HL-60/S4 treated with retinoic acid at 250 ng/mL for 4 days and 3 days (cell line): ENCODE data around the gene MZT2B.

Experiments
- in situ Hi-C: fragments of 300-500 bp; cut with MboI; formaldehyde crosslinking; loops from 2 replicates; pipeline ENCODE4 v1.7.0; 2022; ENCODE audit warnings: low sequenced_read_pairs

Gene MZT2B

DNA sequence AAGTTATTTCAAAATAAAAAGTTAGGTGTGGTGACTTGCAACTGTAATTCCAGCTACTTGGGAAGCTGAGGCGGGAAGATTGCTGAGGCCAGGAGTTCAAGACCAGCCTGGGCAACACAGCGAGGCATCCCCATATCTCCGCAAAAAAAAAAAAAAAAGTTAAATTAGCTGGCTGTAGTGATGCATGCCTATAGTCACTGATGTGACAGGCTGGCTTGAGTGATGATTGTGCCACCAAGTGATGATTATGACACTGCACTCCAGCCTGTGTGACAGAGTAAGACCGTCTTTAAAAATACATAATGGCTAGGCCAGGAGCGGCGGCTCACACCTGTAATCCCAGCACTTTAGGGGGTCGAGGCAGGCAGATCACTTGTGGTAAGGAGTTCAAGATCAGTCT, 12.2 kb upstream of the MZT2B start:
- in situ Hi-C loops, result no loop called here

DNA sequence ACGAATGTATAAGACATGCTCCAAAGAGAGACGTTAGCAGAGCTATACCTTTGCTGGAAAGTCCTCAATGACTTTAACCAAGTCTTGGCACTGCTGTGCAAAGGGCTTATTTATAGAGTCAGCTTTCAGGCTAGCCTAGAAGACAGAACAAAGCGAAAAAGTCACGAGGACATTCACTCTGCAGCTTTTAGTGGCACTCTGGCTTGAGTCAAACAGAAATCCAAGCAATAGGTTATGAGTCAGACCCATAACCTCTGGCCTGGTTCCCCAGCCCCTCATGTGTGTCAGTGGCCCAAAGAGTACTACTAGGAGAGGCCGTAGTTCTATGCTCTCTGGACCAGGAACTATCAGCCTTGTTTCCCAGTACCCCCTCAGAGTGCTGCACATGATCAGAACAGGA, 7.2 kb upstream of the MZT2B start:
- in situ Hi-C loops, result loop anchor here (25.0 kb wide), 1 partner anchor 162 kb away; the partner anchor contains the start of gene IMP4

DNA sequence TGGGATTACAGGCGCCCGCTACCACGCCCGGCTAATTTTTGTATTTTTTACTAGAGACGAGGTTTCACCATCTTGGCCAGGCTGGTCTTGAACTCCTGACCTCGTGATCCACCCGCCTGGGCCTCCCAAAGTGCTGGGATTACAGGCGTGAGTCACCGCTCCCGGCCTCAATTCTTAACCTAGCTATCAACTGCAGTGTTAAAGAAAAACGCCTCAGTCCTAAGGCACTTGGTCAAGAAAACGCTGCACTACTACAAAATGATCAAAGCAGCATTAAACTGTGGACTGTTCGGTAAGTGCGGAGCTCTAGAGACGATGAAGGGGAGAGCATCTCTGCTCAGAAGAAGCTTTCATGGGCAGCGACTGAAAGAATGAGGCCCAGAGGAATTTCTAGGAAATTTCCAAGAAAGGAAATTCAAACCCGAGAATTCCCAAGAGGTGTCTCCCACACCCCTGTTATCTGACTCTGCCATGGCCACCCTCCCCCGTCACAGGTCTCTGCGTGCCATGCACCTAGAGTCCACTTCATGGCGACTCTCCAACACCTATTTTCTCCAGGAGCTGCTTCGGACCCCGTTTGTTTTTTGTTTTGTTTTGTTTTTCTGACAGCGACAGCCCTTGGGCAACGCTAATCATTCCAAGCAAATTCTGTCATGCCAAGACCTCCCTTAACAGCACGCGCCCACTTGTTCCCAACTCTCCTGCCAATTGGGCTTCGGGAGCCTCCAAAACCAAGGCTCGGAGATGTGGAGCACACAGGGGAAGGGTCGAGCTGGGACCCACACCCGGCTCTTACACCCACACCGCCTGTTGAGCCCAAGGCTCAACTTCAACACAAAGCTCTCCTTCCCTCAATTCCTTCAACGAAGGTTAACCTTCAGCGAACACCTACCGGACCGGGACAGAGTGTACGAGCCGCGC, 1.4 kb upstream of the MZT2B start:
- in situ Hi-C loops, result loop anchor here (25.0 kb wide), 1 partner anchor 157 kb away; the partner anchor contains the start of gene IMP4

DNA sequence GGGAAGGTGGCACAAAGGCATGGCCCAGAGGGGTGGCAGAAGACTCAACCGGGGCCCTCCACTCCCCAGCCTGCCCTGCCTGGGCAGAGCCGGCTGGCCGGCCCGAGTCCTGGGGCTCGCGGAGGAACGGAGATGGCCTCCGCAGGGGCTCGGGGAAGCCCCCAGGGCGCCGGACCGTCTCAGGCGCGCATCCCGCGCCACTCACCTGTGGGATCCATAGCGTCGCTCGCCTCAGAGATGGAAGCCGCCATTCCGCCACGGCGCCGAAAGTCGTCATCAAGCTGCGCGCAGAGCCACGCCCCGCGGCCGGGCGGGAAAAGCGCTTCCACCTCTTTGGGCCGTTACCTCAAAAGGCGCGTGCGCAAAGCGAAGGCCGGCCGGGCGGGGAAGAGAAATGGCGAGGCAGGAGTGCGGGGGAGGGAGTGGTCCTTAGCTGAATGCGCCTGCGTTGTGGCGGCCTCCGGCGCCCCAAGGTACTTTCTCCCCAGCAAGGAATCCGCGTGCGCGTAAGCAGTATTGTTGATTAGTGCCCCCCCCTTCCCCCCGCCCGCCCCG, 660 bp upstream of the MZT2B start, which contains the start of gene SMPD4:
SMPD4 (minus strand) TSS at position 278 of the 555 bp plus-strand sequence. CDS start 5,010 bp downstream, outside the sequence.
- in situ Hi-C loops, result loop anchor here (25.0 kb wide), 1 partner anchor 156 kb away; the partner anchor contains the start of gene IMP4

DNA sequence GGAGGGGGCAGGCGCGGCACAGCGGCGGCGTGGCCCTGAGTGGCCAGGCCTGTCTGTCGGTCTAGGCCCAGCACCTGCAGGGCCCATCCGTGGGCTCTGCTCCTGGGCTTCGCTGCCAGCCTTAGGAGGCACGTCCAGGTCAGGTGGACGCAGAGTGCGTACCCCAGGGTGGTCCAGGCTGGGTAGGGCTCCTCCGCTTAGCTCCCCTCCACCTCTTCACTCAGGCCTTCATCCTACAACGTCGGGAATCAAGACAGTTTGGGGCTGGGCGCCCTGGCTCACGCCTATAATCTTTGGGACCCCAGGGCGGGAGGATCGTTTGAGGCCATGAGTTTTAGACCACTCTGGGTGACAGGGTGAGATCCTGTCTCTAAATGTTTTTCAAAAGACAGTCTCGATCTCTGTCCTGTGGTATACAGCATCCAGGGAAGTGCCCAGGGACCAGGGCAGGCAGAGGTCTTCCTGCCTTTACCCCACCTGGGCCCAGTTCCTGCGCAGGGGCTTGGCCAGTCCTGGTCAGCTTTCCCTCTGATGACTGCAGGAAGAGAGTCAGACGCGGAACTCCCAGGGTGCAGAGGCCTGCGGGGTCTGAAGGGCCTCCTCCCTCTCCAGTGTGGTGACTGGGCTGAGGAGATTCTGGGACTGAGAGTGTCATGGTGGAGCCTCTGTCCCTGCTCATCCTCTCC, 907 bp downstream of the MZT2B start:
- in situ Hi-C loops, result loop anchor here (25.0 kb wide), 1 partner anchor 154 kb away; the partner anchor contains the start of gene IMP4

DNA sequence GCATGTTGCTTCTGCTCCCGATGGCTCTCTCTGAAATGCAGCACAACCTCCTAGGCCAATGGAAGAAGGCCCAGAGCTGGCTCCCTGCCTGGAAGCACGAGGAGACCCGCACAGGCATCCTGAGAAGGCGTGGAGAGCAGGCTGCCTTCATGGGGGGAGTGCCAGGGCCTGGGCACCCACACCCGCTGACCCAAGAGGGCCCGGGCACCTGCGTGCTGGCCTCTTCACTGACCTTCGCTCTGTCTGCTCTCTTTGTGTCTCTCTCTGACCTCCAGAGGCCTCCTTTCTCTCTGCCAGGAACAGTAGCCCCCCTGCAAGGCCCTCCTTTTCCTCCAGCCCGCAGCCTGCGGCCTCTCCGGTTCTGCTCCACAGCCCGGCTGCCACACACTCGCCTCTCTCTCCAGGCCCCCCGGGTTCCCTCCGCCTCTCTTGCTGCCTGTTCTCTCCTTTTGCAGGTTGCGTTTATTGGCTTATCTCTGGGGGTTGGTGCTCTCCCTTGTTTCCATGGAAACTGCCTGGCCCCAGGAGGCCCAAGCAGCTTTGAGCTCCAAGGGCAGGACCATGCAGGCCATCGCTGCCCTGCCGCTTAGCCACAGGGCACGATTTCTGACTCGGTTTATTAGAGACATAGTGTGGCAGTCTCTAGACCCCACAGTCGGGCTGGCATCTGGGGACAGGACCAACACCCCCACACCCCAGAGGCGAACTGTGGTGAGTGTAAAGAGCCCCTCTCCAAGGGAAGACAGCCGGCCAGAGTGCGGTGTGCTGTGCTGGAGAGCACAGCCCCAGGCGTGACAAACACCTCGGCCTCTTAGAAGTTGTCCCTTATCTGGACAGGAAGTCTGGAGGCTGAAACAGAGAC, 1.7 kb downstream of the MZT2B start:
- in situ Hi-C loops, result loop anchor here (25.0 kb wide), 1 partner anchor 154 kb away; the partner anchor contains the start of gene IMP4

DNA sequence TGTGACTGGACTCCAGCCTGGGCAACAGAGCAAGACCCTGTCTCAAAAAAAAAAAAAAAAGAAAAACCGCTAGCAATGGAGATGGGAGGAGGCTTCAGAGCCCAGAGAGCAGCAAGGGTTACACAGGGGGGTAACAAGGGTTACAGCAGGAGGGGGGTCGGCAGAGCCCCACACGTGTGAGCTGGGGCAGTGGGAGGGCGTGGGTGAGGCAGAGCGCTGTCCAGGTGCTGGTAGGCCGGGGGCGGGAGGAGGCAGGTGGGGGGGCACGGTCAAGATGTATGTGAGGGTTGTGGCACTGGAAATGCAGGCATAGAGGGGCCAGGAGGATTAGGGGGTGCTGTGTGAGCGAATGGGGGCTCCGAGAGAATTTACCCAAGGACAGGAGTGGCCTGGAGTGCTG, 3.4 kb downstream of the MZT2B start:
- in situ Hi-C loops, result loop anchor here (25.0 kb wide), 1 partner anchor 152 kb away; the partner anchor contains the start of gene IMP4

DNA sequence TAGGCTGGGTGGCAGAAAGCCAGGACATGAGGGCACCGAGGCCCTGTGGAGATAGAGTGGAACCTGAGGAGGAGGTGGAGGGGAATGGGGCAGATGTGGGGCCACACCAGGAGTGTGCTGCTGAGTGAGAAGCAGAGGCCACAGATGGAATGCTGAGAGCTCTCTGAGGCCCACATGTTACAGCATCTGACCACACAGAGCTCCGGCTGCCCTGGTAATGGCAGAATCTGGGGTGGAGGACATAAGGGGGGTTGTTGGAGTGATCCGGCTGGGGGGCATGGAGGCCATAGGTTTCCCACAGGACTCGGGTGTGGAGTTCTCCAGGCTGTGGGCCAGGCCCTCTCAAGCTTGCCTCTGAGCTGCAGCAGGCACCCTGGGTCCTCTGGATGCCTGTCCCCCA, 3.8 kb downstream of the MZT2B start:
- in situ Hi-C loops, result loop anchor here (25.0 kb wide), 1 partner anchor 151 kb away; the partner anchor contains the start of gene IMP4

DNA sequence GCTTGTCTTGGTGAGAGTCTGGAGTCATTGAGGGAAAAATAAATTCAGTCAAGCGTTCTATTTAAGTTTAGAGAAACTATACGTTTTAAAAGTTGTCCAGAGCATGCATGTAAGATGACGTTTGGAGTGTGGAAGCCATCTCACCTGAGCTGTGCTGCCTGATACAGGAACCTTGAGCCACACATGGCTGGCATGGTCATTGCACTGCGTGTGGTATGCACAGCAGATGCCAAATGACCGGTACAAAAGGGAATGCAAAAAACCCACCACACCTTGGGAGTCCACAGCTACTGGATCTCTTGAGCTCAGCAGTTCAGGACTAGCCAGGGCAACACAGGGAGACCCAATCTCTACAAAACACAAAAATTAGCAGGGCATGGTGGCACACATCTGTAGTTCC, 4.3 kb downstream of the MZT2B start:
- in situ Hi-C loops, result loop anchor here (25.0 kb wide), 1 partner anchor 151 kb away; the partner anchor contains the start of gene IMP4

DNA sequence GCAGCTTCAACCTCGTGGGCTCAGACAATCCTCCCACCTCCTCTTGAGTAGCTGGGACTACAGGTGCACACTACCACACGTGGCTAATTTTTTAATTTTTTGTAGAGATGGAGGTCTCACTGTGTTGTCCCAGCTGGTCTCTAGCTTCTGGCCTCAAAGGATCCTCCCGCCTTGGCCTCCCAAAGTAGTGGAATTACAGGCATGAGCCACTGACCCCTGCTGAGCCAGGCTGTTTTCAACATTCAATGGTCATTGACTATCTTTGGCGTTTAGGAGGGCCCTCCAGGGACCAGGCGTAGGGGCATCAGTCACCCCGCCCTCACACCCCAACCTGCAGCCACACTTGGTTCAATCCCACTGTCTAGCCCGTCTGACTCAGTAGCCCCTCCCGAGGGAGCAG, 5.2 kb downstream of the MZT2B start:
- in situ Hi-C loops, result loop anchor here (25.0 kb wide), 1 partner anchor 150 kb away; the partner anchor contains the start of gene IMP4

DNA sequence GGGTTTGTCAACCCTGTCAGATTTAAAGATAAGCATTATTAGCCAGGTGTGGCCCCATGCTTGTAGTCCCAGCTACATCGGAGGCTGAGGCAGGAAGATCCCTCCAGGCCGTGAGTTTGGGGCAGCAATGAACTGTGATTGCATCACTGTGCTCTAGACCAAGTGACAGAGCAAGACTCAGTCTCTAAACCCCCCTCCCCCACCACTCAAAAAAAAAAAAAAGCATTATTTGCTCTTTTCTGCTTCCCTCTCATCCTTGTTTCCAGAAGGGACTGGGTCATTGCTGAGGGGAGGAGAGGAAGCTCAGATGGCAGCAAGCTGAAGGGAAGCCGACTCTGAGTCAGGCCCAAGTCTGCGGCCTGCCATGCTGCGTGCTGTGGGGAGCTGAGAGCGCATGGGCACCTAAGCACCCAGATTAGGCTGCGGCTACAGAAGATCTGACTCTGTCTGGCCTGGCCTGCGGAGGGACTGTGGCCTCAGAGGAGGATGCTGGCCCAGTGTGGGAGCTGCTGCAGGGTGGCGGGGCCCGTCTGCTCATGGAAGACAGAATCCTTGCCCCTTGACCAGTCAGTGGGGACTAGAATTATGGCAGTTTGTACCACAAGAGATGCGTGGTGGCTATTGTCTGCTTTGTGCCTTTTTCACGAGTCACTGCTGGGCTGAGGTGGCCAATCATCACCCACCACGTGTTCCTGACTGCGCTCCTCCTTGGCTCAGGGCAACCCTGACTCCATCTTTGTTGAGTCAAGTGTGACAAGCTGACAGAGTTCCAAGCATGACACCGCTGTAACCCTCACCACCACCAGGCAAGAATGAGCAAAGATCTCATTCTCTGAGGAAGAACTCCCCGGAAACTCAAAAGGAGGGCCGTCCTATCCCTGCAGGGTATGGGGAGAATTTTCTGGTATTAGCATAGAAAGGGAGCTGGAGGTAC, 6.1 kb downstream of the MZT2B start:
- in situ Hi-C loops, result loop anchor here (25.0 kb wide), 1 partner anchor 149 kb away; the partner anchor contains the start of gene IMP4

DNA sequence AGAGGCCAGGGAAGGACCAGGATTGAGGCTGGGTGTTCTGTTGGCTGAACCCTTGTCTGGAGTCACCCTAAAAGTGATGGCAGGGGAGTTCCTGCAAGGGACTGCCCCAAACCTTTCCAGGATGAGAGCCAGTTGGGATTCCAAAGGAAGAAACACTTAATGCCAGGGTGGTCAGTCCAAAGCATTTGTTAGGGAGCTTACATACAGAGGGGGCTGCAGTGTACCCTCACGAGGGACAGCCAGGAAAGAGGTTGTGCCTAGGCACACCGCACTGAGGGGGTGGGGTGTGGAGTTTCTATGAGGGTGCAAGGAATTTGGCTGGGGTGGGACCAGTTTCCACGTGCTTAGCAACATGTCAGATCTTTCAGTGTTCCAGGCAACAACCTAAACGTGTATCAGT, 6.9 kb downstream of the MZT2B start:
- in situ Hi-C loops, result loop anchor here (25.0 kb wide), 1 partner anchor 148 kb away; the partner anchor contains the start of gene IMP4

DNA sequence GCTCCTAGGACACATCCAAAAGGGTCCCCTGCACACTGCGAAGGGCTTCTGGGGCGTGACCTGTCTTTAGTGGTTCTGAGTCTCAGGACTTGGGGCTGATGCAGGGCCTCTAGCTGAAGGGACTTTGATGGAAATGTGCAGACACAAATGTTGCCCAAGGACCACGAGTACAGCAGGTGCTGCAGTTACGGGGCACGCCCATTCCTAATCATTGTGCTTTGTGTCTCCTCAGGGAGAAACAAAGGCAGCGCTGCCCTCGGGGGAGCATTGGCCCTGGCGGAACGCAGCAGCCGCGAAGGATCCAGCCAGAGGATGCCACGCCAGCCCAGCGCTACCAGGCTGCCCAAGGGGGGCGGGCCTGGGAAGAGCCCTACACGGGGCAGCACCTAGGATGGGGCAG, 8.2 kb downstream of the MZT2B start:
- in situ Hi-C loops, result loop anchor here (25.0 kb wide), 1 partner anchor 147 kb away; the partner anchor contains the start of gene IMP4

DNA sequence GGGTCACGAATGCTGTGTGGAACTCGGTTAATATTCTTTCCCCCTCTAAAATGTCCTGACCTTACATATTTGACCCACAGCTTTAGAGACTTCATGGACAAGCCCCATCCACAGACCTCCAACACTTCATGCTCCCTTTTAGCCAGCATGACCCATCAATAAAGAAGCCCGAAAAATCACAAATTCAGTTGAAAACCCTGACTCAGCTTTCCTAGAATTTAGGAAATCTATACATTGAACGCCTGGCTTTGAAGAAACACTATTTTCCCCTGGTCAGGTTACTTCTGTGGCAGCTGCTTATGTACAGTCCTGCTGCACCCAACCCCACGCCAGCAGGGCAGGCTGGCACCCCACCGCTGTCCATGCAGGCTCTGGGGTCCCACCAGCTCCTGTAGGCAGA, 9.3 kb downstream of the MZT2B start:
- in situ Hi-C loops, result loop anchor here (25.0 kb wide), 1 partner anchor 146 kb away; the partner anchor contains the start of gene IMP4

DNA sequence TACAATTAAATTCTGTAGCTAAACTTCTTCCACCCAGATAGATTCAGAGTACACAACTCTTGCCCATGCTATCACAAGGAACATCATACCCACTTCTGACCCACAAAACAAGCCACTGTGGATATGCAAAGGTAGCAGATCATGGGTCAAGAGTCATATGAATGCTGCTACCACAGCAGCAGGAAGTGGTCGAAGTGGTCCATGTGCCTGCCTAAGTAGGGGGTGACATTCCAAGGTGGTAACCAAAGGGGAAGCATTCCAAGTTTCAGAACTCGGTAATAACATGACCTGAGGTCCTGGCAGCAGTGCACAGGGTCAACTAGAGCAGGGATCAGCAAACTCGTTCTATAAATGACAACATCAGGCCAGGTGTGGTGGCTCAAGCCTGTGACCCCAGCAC, 10.4 kb downstream of the MZT2B start:
- in situ Hi-C loops, result loop anchor here (25.0 kb wide), 1 partner anchor 145 kb away; the partner anchor contains the start of gene IMP4

DNA sequence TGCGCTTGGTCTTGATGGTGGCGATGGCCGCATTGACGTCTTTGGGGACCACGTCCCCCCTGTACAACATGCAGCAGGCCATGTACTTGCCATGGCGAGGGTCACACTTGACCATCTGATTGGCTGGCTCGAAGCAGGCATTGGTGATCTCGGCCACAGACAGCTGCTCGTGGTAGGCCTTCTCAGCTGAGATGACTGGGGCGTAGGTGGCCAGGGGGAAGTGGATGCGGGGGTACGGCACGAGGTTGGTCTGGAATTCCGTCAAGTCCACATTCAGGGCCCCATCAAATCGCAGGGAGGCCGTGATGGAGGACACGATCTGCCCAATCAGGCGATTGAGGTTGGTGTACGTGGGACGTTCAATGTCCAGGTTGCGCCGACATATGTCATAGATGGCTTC, 11.8 kb downstream of the MZT2B start:
- in situ Hi-C loops, result loop anchor here (25.0 kb wide), 1 partner anchor 143 kb away; the partner anchor contains the start of gene IMP4

DNA sequence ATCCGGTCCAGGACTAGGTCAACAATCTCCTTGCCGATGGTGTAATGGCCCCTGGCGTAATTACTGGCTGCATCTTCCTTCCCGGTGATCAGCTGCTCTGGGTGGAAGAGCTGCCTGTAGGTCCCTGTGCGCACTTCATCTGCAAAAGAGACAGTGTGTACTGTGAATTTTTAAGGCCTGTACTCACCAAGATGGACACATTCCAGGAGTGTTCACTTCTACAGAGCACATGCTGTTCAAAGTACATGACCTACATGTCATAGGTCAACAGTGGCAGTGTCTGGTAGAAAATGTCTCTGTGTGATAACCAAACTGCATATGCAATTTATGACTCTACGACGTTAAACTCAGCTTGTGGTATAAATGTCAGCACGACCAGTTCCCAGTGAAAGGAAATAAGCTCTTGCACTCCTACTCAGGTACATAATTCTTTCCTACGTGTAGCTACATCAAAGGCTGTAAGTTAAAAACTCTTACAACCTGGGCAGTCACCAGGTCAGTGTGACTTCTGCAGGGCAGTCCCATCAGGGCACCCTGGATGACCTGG, 13.1 kb downstream of the MZT2B start:
- in situ Hi-C loops, result loop anchor here (25.0 kb wide), 1 partner anchor 142 kb away; the partner anchor contains the start of gene IMP4

DNA sequence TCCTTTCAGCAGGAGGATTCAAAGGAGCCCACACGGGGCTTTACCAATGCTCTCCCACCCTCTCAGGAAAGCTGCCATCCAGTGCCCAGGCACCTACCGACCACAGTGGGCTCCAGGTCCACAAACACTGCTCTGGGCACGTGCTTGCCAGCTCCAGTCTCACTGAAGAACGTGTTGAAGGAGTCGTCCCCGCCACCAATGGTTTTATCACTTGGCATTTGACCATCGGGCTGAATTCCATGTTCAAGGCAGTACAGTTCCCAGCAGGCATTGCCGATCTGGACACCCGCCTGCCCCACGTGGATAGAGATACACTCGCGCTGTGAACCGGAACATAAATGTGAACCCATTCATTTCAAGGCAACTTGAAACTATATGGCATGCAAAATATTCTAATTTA, 14.0 kb downstream of the MZT2B start:
- in situ Hi-C loops, result loop anchor here (25.0 kb wide), 1 partner anchor 141 kb away; the partner anchor contains the start of gene IMP4
